ENCODE data around the gene NES.

NES gene

DNA sequence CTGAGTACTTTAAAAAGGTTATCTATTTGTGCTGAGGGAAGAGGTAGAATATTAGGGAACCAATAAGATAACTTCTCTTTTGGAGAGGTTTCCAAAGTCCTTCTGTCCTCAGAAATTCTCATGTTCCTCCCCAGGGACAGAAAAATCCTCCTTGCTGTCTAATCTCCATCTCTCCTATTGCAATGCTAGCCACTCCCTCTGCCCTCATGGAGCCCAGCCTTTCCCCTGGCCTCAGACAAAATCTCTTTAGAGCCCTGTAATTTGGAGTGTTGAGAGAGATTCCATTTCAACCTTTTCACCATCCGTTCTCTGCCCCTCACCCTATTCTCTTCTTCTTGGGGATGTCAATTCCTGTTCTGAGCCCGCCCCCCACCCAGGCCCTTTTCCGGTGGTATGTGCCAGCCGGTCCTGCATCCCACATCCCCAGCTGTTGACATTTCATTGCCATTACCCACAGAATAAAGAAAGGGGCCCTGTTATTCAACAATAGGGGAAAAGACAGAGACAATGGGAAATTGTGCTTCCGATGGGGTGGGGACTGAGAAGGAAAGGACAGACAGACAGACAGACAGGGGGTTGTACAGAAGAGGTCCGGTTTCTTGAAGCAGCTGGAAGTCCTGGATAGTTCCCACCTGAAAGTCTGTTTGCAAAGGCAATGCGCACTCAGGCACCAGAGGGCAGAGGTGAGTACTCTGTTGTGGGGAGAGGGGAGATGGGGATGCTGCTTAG, 58.2 kb downstream of the NES start, which contains the start of gene HAPLN2:
Gene HAPLN2 (plus strand): TSS at position 563 of the 729 bp plus-strand sequence. CDS start 4,076 bp downstream, outside the sequence.
- DNase-seq (ENCODE audit: low spot score): peak; percentile 52

Measured in cerebellar cortex (tissue), 1 donor.